Neural progenitor cell (in vitro differentiated cells): ENCODE results near the gene IPO9. TPM values are rescaled to one million over a fixed set of nuclear protein-coding genes. Genes with fewer than 3 reads are reported as not detected.

Source experiments
- DNase-seq: peaks from one replicate; pipeline ENCODE4 v3.0.0-alpha.2; 2016; ENCODE audit warnings: low spot score
- H2AFZ ChIP-seq: fragments of 200-600 bp; sonication (generic); replicated peaks from 2 replicates; pipeline ENCODE4 v1.6.1; 2016; ENCODE audit warnings: antibody characterized with exemption
- H3F3A ChIP-seq: fragments of 200-600 bp; sonication (generic); 2 replicates; pipeline ENCODE4 v1.6.1; 2016; ENCODE audit warnings: antibody characterized with exemption, low read depth
- H3K27ac ChIP-seq: fragments of 200-600 bp; sonication (generic); 2 replicates; pipeline ENCODE4 v1.5.1; 2016; ENCODE audit warnings: mild to moderate bottlenecking
- H3K27me3 ChIP-seq: fragments of 200-600 bp; sonication (generic); 2 replicates; pipeline ENCODE4 v1.6.1; 2016; ENCODE audit warnings: mild to moderate bottlenecking, moderate library complexity
- H3K36me3 ChIP-seq: fragments of 200-600 bp; sonication (generic); 2 replicates; pipeline ENCODE4 v1.5.1; 2016
- H3K4me1 ChIP-seq: fragments of 200-600 bp; sonication (generic); 2 replicates; pipeline ENCODE4 v1.6.1; 2016; ENCODE audit warnings: mixed run types
- H3K4me2 ChIP-seq: fragments of 200-600 bp; sonication (generic); 2 replicates; pipeline ENCODE4 v1.6.1; 2016
- H3K4me3 ChIP-seq: fragments of 200-600 bp; sonication (generic); 2 replicates; pipeline ENCODE4 v1.5.1; 2016
- H3K79me2 ChIP-seq: fragments of 200-600 bp; sonication (generic); 2 replicates; pipeline ENCODE4 v1.6.1; 2016; ENCODE audit warnings: low read depth
- H3K9ac ChIP-seq: fragments of 200-600 bp; sonication (generic); 2 replicates; pipeline ENCODE4 v1.6.1; 2016
- H3K9me3 ChIP-seq: fragments of 200-600 bp; sonication (generic); 2 replicates; pipeline ENCODE4 v1.5.1; 2016; ENCODE audit warnings: low read depth
- H4K20me1 ChIP-seq: fragments of 200-600 bp; sonication (generic); 2 replicates; pipeline ENCODE4 v1.6.1; 2016; ENCODE audit warnings: low read depth
- H3K27ac Mint-ChIP-seq: 3 replicates; pipeline ENCODE4 v1.8.0; 2021; ENCODE audit warnings: mixed read lengths
- H3K27me3 Mint-ChIP-seq: 2 replicates; pipeline ENCODE4 v1.8.0; 2022; ENCODE audit warnings: low read depth, mild to moderate bottlenecking, inconsistent platforms, moderate library complexity, mixed read lengths; ENCODE audit not compliant: insufficient read depth
- H3K36me3 Mint-ChIP-seq: 3 replicates; pipeline ENCODE4 v1.8.0; 2021; ENCODE audit warnings: mixed read lengths
- H3K4me1 Mint-ChIP-seq: 3 replicates; pipeline ENCODE4 v1.8.0; 2021; ENCODE audit warnings: mixed read lengths
- H3K4me3 Mint-ChIP-seq: 3 replicates; pipeline ENCODE4 v1.8.0; 2021; ENCODE audit warnings: mild to moderate bottlenecking, moderate library complexity, mixed read lengths
- H3K9me3 Mint-ChIP-seq: 3 replicates; pipeline ENCODE4 v1.8.0; 2020; ENCODE audit warnings: mixed read lengths
- CTCF ChIP-seq: fragments of 200-600 bp; sonication (generic); IDR thresholded peaks from 2 replicates; pipeline ENCODE4 v1.5.1; 2017; ENCODE audit warnings: antibody characterized with exemption, mild to moderate bottlenecking
- EZH2 ChIP-seq: fragments of 200-600 bp; sonication (generic); IDR thresholded peaks from 2 replicates; pipeline ENCODE4 v1.6.1; 2017; ENCODE audit warnings: antibody characterized with exemption, mild to moderate bottlenecking, moderate library complexity
- EZH2phosphoT487 ChIP-seq: fragments of 200-600 bp; sonication (generic); IDR thresholded peaks from 2 replicates; pipeline ENCODE4 v1.6.1; 2017; ENCODE audit warnings: antibody characterized with exemption
- total RNA-seq: library from RNA; depleted of rRNA; stranded (reverse); fragments of >200 nt; gene quantifications from 2 replicates; pipeline ENCODE4 v1.2.3, GENCODE V29; 2015; ENCODE audit warnings: low replicate concordance

Gene IPO9
- total RNA-seq, 1 donor from 2014 or later, result 63.2 TPM

GRCh38 chr1:201895120-201895665 is 66.2 kb downstream of the IPO9 start:
- Mint-ChIP-seq H3K36me3 (peaks cover 2% of the 10 kb centered on the region), H3K27ac (no peak overlapping the region), H3K27me3 (peaks cover 9% of the 10 kb centered on the region), H3K4me3 (no peak overlapping the region), H3K4me1 (peaks cover 19% of the 10 kb centered on the region), H3K9me3 (no peaks in the 10 kb centered on the region)
- no peak overlapping the region for H3K9ac ChIP-seq
- H3F3A ChIP-seq, result no peaks in the 10 kb centered on the region
- H4K20me1 ChIP-seq, result no peaks in the 10 kb centered on the region
- peaks cover under 1% of the 10 kb centered on the region for H3K27me3 ChIP-seq
- H3K4me2 ChIP-seq, result no peak overlapping the region
- H2AFZ ChIP-seq, result no peak overlapping the region
- TF ChIP-seq EZH2, result no peak
- TF ChIP-seq EZH2phosphoT487, result no peak
- H3K4me1 ChIP-seq, result peaks cover 10% of the 10 kb centered on the region
- H3K27ac ChIP-seq, result no peak overlapping the region
- no peaks in the 10 kb centered on the region for H3K36me3 ChIP-seq
- no peak for DNase-seq
- no peak overlapping the region for H3K4me3 ChIP-seq
- no peaks in the 10 kb centered on the region for H3K9me3 ChIP-seq
- H3K79me2 ChIP-seq, result no peaks in the 10 kb centered on the region

GRCh38 chr1:201895913-201896807 is 67.2 kb downstream of the IPO9 start:
- Histone ChIP-seq H3K4me1 (peaks cover 10% of the 10 kb centered on the region), H3K27ac (no peak overlapping the region), H3K9ac (no peak overlapping the region), H3F3A (no peaks in the 10 kb centered on the region), H3K9me3 (no peaks in the 10 kb centered on the region), H3K27me3 (no peaks in the 10 kb centered on the region), H3K4me3 (no peak overlapping the region), H2AFZ (no peak overlapping the region), H3K79me2 (no peaks in the 10 kb centered on the region), H3K4me2 (no peak overlapping the region), H4K20me1 (no peaks in the 10 kb centered on the region), H3K36me3 (no peaks in the 10 kb centered on the region)
- Mint-ChIP-seq H3K27ac (peak overlapping the region; percentile 88), H3K27me3 (peaks cover 10% of the 10 kb centered on the region), H3K4me3 (peak overlapping the region; percentile 30), H3K36me3 (peaks cover 2% of the 10 kb centered on the region), H3K4me1 (peaks cover 19% of the 10 kb centered on the region), H3K9me3 (no peaks in the 10 kb centered on the region)
- TF ChIP-seq EZH2phosphoT487 (no peak), CTCF (peak; percentile 90)
- peak; percentile 73 for DNase-seq

- Mint-ChIP-seq H3K27ac (no peak overlapping the region), H3K4me1 (peaks cover 19% of the 10 kb centered on the region)
Measured at GRCh38 chr1:201896951-201897391, 68.0 kb downstream of the IPO9 start.

More at GRCh38 chr1:201896951-201897391, 68.0 kb downstream of the IPO9 start:
- peaks cover 2% of the 10 kb centered on the region for H3K36me3 Mint-ChIP-seq
- H3K4me3 Mint-ChIP-seq, result no peak overlapping the region
- Histone ChIP-seq H3K4me1 (peaks cover 10% of the 10 kb centered on the region), H3K27ac (no peak overlapping the region), H4K20me1 (no peaks in the 10 kb centered on the region), H3K9ac (no peak overlapping the region), H3K4me2 (no peak overlapping the region), H3K27me3 (no peaks in the 10 kb centered on the region), H3K4me3 (no peak overlapping the region), H3K9me3 (no peaks in the 10 kb centered on the region), H3K79me2 (no peaks in the 10 kb centered on the region), H2AFZ (no peak overlapping the region), H3K36me3 (no peaks in the 10 kb centered on the region), H3F3A (no peaks in the 10 kb centered on the region)
- DNase-seq, result no peak
- TF ChIP-seq EZH2, result no peak
- TF ChIP-seq CTCF, result no peak
- TF ChIP-seq EZH2phosphoT487, result no peak
- H3K27me3 Mint-ChIP-seq, result peaks cover 10% of the 10 kb centered on the region
- H3K9me3 Mint-ChIP-seq, result no peaks in the 10 kb centered on the region
